IgD-negative memory B cell (primary cell): ENCODE measurements around the gene KIAA1549. TPM values are rescaled to one million over a fixed set of nuclear protein-coding genes. Genes with fewer than 3 reads are reported as not detected.
"Not testable (repeated sequence)": the region's sequence is repeated elsewhere in the genome, so short reads cannot be mapped to it uniquely, and the experiment has no call there.

Experiments used
- H3K27ac Mint-ChIP-seq, 3 donors: one replicate each; pipeline ENCODE4 v1.8.0; 2020 to 2022; ENCODE audit warnings: mild to moderate bottlenecking in 3 of 3, mixed read lengths in 3 of 3, moderate library complexity in 1 of 3
- H3K27me3 Mint-ChIP-seq: one replicate; pipeline ENCODE4 v1.8.0; 2021; ENCODE audit warnings: mixed read lengths
- H3K36me3 Mint-ChIP-seq: one replicate; pipeline ENCODE4 v1.8.0; 2020; ENCODE audit warnings: mild to moderate bottlenecking, mixed read lengths
- H3K4me1 Mint-ChIP-seq, 3 donors: one replicate each; pipeline ENCODE4 v1.8.0; 2020 to 2022; ENCODE audit warnings: mixed read lengths in 3 of 3, mild to moderate bottlenecking in 1 of 3
- H3K4me3 Mint-ChIP-seq, 4 donors: one replicate each; pipeline ENCODE4 v1.8.0; 2020 to 2022; ENCODE audit warnings: mild to moderate bottlenecking in 4 of 4, mixed read lengths in 4 of 4, moderate library complexity in 3 of 4
- H3K9me3 Mint-ChIP-seq, 3 donors: one replicate each; pipeline ENCODE4 v1.8.0; 2020 to 2021; ENCODE audit warnings: mixed read lengths in 3 of 3, mild to moderate bottlenecking in 1 of 3
- polyA plus RNA-seq: library from polyadenylated mRNA; unstranded; fragments of 300-500 nt; fragmentation: Illumina TruSeq; gene quantifications from one replicate; pipeline ENCODE4 v1.2.3, GENCODE V29; 2021

The KIAA1549 gene
- not detected for polyA plus RNA-seq

DNA sequence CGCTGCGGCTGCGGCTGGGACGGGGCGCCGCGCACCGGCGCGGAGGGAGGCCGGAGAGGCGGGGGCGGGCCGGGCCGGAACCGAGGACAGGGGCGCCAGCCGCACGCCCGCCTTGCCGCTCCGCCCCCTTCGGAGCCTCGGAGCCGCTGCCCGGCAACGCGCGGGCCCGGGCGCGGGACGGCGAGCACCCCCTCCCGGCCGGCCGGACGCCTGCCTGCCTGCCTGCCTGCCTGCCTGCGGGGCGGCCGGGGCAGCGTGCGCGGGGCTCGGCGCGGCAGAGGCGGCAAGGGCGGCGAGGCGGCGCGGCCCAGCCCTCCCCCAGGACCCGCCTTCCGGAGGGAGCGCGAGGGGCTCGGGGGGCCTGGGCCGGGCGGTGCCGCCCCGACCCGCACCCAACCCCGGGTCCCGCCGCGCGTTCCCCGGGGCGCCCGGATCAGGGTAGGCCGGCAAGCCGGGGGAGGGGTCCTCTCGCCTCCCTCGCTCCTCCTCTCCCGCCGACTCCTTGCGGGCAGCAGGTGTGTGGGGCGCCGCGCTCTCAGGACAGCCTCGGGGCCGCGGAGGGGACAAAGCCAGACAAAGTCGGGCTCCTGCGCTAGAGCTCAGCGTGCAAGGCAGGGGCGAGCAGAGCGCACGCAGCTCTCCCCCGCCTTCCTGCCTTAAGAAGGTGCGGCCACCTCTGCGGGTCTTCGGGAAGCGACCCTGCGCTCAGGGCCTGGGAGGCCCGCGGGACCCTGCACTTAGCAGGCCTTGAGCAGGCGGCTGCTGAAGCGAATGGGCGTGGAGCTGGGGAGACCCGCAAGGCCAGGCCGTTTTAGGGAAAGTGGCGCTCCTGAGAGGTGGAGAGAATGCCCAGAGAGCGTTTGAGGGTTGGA, at the start of gene KIAA1549:
TSS of gene KIAA1549 (minus strand) at position 58 of the 872 bp plus-strand sequence. CDS start 120 bp downstream, outside the sequence.
- Mint-ChIP-seq H3K27ac (peak within 1 kb of the TSS in 1 of 3 donors; percentile 72), H3K27me3 (peaks cover 35% of the 10 kb centered on the region), H3K9me3 (peaks cover 0 to 3% (median 0%) of the 10 kb centered on the region in 3 donors), H3K36me3 (no peaks in the 10 kb centered on the region), H3K4me1 (peaks cover 6 to 19% (median 15%) of the 10 kb centered on the region in 3 donors), H3K4me3 (peak within 1 kb of the TSS; percentile 84 to 95 (median 89))

DNA sequence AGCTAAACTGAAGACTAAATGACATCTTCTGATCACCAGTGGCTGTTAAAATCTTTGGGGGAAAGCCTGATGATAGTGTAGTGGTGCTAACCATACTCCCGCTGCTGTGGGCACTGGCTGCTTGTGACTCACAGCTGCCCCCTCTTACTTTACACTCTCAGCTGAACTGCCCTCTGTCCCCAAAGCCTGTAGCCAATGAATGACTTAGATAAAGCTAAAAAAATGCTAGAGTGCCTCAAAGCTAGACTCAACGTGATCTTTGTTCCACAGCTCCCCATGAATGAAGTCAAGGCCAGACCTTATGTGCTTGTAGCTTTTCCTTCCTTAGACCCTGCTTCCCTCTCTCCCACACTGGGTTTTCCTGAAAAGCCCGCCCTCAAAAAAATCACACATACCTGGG, 48.2 kb upstream of the KIAA1549 start:
- H3K27ac Mint-ChIP-seq: no peak overlapping the region
- no peak overlapping the region for H3K4me3 Mint-ChIP-seq
- H3K36me3 Mint-ChIP-seq: peaks cover 5% of the 10 kb centered on the region
- no peaks in the 10 kb centered on the region for H3K27me3 Mint-ChIP-seq
- no peaks in the 10 kb centered on the region for H3K9me3 Mint-ChIP-seq
- peaks cover 0 to 4% (median 3%) of the 10 kb centered on the region in 3 donors for H3K4me1 Mint-ChIP-seq

DNA sequence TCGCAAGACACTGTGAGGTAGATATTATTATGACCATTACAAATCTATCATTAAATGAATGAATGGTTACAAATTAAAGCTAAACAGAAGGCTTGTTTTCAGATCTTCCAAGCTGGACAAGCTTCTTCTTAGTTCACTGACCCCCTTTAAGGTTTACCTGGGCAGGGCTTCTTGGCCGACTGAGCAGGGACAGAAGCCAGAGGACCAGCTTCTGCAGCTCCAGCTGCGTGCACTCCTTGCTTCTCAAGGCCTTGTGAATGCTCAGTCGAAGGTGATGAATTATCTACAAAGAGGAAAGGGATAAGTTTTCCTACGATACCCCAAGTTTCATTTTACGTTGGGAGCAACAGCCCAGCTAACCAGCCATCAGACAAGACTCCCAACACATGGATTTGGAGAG, 45.4 kb upstream of the KIAA1549 start:
- no peak overlapping the region for H3K27ac Mint-ChIP-seq
- H3K9me3 Mint-ChIP-seq: no peaks in the 10 kb centered on the region
- no peak overlapping the region for H3K4me3 Mint-ChIP-seq
- H3K27me3 Mint-ChIP-seq: no peaks in the 10 kb centered on the region
- peaks cover 5% of the 10 kb centered on the region for H3K36me3 Mint-ChIP-seq
- no peaks in the 10 kb centered on the region for H3K4me1 Mint-ChIP-seq

DNA sequence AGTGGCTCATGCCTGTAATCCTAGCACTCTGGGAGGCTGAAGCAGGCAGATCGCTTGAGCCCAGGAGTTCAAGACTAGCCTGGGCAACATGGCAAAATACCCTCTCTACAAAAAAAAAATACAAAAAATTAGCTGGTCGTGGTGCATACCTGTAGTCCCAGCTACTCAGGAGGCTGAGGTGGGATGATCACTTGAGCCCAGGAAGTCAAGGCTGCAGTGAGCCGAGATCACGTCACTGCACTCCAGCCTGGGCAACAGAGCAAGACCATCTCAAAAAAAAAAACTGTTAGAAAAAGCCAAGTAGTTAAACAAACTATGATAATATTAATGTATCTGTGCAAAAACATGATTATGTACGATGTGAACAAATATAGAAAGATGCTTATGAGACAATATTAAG, 44.7 kb upstream of the KIAA1549 start:
- not testable (repeated sequence) for H3K4me1 Mint-ChIP-seq, H3K4me3 Mint-ChIP-seq, H3K27me3 Mint-ChIP-seq, H3K27ac Mint-ChIP-seq, H3K9me3 Mint-ChIP-seq, H3K36me3 Mint-ChIP-seq

DNA sequence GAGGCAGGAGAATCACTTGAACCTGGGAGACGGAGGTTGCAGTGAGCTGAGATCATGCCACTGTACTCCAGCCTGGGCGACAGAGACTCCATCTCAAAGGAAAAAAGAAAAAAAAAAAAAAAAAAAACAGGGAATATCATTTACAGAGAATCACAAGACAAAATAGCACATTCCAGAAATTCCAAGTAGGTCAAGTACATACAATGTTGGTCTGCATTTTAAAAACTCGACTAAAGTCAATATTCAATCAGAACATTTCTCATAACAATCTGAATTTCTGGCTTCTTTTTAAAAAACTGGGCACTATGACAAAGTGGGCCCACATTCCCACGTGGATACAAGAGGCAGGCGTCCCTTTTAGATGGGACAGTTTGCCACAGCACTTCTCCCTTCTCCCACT, 41.9 kb upstream of the KIAA1549 start:
- no peak overlapping the region for H3K4me3 Mint-ChIP-seq
- H3K27me3 Mint-ChIP-seq: no peaks in the 10 kb centered on the region
- H3K9me3 Mint-ChIP-seq: no peaks in the 10 kb centered on the region
- no peak overlapping the region for H3K27ac Mint-ChIP-seq
- H3K4me1 Mint-ChIP-seq: no peaks in the 10 kb centered on the region
- H3K36me3 Mint-ChIP-seq: peaks cover 2% of the 10 kb centered on the region

DNA sequence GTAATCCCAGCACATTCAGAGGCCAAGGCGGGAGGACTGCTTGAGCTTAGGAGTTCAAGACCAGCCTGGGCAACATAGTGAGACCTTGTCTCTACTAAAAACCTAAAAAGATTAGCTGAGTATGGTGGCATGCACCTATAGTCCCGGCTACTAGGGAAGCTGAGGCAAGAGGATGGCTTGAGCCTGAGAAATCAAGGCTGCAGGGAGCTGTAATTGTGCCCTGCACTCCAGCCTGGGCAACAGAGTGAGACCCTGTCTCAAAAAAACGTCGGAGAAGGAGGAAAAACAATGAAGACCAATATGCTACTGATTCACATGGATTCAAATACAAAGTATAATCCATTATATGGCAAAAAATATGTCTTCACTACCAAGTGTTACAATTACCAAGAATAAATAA, 41.1 kb upstream of the KIAA1549 start:
- H3K4me1 Mint-ChIP-seq: no peaks in the 10 kb centered on the region
- H3K36me3 Mint-ChIP-seq: peaks cover 2% of the 10 kb centered on the region
- no peak overlapping the region for H3K27ac Mint-ChIP-seq
- H3K27me3 Mint-ChIP-seq: no peaks in the 10 kb centered on the region
- H3K4me3 Mint-ChIP-seq: no peak overlapping the region
- H3K9me3 Mint-ChIP-seq: no peaks in the 10 kb centered on the region

DNA sequence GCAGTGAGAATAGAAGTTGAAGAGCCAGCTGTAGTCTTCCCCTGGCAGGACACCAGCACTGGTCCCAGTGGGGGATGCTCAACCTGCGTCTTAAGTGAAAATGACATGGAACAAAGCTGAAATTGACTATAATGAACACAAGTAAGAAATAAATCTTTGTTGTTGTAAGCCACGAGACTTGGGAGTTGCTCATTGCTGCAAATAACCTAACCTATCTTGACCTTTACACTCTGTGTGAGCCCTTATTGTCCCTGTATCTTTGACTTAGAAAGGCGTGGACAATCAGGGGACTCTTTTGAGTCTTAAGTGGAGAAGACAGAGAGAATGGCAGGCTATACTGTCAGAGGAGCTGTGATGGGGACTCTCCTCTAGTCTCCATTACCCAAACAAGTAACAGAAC, 37.7 kb upstream of the KIAA1549 start:
- Mint-ChIP-seq H3K27ac (peak overlapping the region in 1 of 3 donors; percentile 33), H3K9me3 (no peaks in the 10 kb centered on the region), H3K4me3 (no peak overlapping the region), H3K27me3 (no peaks in the 10 kb centered on the region), H3K4me1 (peaks cover 0 to 6% (median 3%) of the 10 kb centered on the region in 3 donors), H3K36me3 (peaks cover 2% of the 10 kb centered on the region)

DNA sequence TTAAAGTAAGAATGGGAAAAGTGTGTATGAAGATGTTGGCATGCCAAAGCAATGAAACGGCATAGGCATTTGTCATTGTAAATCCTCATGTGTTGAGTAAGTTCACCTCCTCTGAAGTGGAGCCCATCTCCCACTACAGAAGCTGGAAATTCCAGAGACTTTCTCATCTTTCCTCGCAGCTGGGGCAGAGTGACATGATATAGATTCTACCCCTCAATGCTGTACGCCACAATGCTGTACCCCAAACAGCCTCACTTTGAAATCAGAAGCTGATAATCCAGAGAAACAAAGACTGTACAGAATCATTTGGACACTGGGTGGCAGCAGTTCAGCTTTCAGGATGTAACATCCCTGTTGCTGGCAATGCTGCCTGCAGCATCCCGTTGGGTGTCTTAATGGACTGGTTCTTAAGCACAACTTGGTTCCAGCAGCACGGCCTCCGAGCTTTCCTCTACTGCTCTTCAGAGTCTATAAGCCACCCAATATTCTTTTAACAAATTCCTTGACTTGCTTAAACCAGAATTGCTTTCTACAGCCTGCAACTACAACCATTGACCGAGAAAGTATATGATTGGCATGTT, 35.8 kb upstream of the KIAA1549 start:
- H3K27ac Mint-ChIP-seq: no peak overlapping the region
- H3K4me1 Mint-ChIP-seq: peaks cover 0 to 6% (median 3%) of the 10 kb centered on the region in 3 donors
- H3K9me3 Mint-ChIP-seq: no peaks in the 10 kb centered on the region
- no peaks in the 10 kb centered on the region for H3K27me3 Mint-ChIP-seq
- H3K4me3 Mint-ChIP-seq: no peak overlapping the region
- H3K36me3 Mint-ChIP-seq: no peaks in the 10 kb centered on the region

DNA sequence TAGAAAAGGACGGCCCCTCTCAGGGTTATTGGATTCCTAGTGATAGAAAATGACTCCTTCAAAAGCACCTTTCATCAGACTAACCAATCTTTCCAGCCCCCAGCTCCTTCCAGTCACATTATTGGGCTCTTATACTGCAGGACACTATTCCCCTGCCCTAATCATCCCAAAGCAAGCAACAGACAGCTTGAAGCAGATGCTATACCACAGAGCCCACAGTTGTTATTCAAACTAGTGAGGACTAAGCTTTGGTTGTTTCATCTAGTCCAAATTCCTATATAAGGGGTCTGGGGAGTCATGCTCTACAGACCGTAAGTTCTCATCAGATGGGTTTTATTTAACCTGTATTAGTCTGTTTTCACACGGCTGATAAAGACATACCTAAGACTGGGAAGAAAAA, 30.2 kb upstream of the KIAA1549 start:
- H3K36me3 Mint-ChIP-seq: no peaks in the 10 kb centered on the region
- H3K4me1 Mint-ChIP-seq: peaks cover 0 to 2% (median 0%) of the 10 kb centered on the region in 3 donors
- H3K27me3 Mint-ChIP-seq: no peaks in the 10 kb centered on the region
- no peak overlapping the region for H3K27ac Mint-ChIP-seq
- H3K9me3 Mint-ChIP-seq: no peaks in the 10 kb centered on the region
- H3K4me3 Mint-ChIP-seq: no peak overlapping the region

DNA sequence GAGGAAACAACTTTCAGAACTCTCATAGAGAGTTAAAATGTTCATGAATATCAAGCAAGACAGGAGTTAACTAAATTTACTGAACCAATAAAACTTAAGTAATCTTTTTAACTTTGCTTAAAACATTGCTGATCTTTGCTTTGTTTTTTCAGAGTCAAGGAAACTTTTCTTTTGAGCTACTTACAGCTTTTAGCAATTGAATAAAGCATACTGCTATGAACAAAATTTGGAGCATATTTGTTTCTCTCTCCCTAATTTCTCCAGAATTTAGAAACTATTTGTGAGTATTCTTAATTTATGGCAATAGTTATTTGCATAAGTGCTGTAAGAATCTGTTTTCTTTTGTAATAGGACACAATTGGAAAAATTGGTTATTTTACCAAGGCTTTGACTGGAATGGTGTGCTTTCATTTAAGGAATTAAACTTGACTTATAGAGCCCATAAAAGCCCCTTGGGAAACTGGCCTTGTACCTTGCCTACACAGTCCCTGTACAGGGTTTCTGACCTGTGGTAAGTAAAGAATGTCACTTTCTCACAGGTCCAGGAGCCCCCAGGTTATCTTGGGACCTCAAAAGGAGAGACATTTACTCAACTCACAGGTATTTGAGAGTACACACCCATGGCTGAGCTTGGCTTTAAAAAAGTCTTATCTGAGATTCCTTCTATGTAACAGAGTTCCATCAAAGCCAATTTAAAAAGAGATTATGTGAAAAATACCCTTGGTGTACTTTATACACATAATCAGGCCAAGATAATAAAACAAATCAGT, 23.3 kb upstream of the KIAA1549 start:
- H3K36me3 Mint-ChIP-seq: no peaks in the 10 kb centered on the region
- peaks cover 6% of the 10 kb centered on the region for H3K27me3 Mint-ChIP-seq
- H3K4me3 Mint-ChIP-seq: no peak overlapping the region
- peaks cover 2 to 13% (median 7%) of the 10 kb centered on the region in 3 donors for H3K9me3 Mint-ChIP-seq
- no peak overlapping the region for H3K27ac Mint-ChIP-seq
- no peaks in the 10 kb centered on the region for H3K4me1 Mint-ChIP-seq

DNA sequence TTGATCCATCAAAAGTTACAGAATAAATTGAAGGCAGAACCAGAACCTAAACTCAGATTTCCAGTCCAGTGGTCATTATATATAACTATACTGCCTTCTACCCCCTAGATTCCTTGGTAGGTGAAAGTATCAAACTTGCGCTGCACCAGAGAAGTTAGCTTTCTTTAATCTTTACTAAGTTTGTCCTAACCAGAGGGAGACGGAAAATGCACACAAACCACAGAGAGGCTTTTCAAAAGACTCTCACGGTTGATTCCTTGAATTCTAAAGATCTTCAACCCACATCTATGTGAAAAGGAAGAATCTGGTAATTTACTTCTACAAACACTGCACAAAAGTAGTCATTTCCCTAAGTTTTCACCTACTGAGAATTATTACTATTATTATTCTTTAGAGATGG, 18.2 kb upstream of the KIAA1549 start:
- H3K27me3 Mint-ChIP-seq: peaks cover 6% of the 10 kb centered on the region
- no peaks in the 10 kb centered on the region for H3K4me1 Mint-ChIP-seq
- H3K36me3 Mint-ChIP-seq: no peaks in the 10 kb centered on the region
- no peak overlapping the region for H3K4me3 Mint-ChIP-seq
- peaks cover 0 to 4% (median 2%) of the 10 kb centered on the region in 3 donors for H3K9me3 Mint-ChIP-seq
- no peak overlapping the region for H3K27ac Mint-ChIP-seq

DNA sequence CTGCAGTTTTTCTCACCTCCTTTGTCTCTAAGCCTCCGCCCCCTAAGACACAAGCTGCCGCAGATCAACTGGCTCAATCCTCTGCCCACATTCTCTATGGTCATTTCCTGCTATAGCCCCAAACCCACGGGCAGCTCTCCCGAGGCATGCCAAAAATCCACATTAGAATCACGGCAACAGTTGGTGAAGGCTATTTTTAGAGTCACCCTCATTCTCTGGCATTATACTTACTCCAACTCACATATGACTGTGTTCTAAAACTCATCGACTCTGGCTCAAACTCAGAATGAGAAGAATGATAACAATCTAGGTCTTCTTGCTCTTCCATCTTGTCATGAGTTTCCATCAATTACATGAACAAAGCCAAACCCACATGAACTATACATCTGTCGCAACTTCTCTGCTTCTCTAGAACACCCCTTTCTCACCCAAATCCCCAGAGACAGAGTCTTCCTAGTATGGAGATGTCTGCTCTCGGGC, 10.9 kb upstream of the KIAA1549 start:
- H3K27me3 Mint-ChIP-seq: peaks cover 9% of the 10 kb centered on the region
- H3K9me3 Mint-ChIP-seq: peaks cover 0 to 2% (median 0%) of the 10 kb centered on the region in 3 donors
- H3K4me3 Mint-ChIP-seq: no peak overlapping the region
- H3K27ac Mint-ChIP-seq: no peak overlapping the region
- no peaks in the 10 kb centered on the region for H3K36me3 Mint-ChIP-seq
- H3K4me1 Mint-ChIP-seq: no peaks in the 10 kb centered on the region

DNA sequence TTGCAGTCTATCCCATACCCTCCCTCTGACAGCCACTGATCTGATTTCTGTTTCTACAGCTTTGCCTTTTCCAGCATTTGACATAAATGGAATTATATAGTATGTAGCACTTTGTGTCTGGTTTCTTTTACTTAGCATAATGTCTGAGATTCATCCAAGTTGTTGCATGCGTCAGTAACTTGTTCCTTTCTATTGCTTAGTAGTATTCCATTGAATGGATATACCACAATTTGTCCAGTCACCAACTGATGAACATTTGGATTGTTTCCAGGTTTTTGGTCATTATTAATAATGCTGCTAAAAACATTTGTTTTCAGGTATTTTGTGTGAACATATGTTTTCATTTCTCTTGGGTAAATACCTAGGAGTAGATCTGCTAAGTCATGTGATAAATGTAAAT, 6.5 kb upstream of the KIAA1549 start:
- Mint-ChIP-seq H3K9me3 (peaks cover 0 to 2% (median 0%) of the 10 kb centered on the region in 3 donors), H3K27me3 (peaks cover 16% of the 10 kb centered on the region), H3K4me1 (no peaks in the 10 kb centered on the region), H3K4me3 (no peak overlapping the region), H3K36me3 (no peaks in the 10 kb centered on the region), H3K27ac (no peak overlapping the region)

DNA sequence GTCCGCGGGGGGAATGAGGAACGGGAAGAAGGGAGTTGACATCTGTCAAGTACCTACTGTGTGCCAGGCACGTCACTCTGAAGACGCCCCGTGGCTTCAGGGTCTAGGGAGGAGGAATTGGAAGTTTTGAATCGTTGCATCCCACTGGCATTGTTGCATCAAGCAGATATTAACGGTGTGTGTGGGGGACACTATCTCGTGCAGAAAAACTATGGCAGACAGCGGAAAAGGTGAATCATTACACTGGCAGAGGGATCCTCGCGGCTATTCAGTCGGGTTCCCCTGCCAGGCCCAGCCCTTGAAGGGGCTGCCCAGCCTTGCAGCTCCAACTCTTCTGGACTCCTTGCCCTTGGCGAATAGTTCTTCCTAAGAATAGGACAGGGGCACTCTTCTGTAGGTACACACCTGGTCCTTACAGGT, 1.0 kb upstream of the KIAA1549 start:
- Mint-ChIP-seq H3K27me3 (peaks cover 35% of the 10 kb centered on the region), H3K4me3 (peak overlapping the region in 3 of 4 donors; percentile 79 to 89 (median 85)), H3K27ac (peak overlapping the region in 1 of 3 donors; percentile 71), H3K4me1 (peaks cover 6 to 19% (median 15%) of the 10 kb centered on the region in 3 donors), H3K9me3 (peaks cover 0 to 3% (median 0%) of the 10 kb centered on the region in 3 donors), H3K36me3 (no peaks in the 10 kb centered on the region)
